ENCODE results near the gene OMG. TPM values are rescaled to one million over a fixed set of nuclear protein-coding genes. Genes with fewer than 3 reads are reported as not detected.
A peak's percentile ranks its signal among the peaks of the same experiment; 100 is the strongest.

Gene OMG
- total RNA-seq, 4 donors from 2014 or later = not detected

DNA sequence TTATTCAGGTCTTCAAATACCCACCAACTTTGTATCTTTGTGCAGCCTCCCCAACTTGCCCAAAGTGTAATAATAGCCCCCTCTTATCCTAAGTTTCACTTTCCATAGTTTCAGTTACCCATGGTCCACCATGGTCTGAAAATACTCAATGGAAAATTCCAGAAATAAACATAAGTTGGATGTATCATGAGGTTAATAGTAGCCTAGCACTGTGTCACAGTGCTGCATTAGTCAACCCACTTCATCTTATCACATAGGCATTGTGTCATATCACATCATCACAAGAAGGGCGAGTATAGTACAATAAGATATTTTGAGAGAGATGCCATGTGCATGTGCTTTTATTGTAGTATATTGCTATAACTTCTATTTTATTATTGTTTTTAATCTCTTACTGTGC lies 21.9 kb downstream of the OMG start:
- 87 to 94% methylated on average over 1 of the region's 1 CpG for WGBS, 2 donors (ENCODE audit: low coverage in 1 of 2)
- in situ Hi-C loops (cut with MboI; ENCODE audit: low pct_ligation_motif_present in 1 of 4, low pct_unique_long_range_greater_than_20kb in 1 of 4, low sequenced_read_pairs in 3 of 4) = no loop called here
- H3K27ac ChIP-seq = no peak overlapping the region

GRCh38 chr17:31274252-31274651 lies 22.8 kb downstream of the OMG start:
- in situ Hi-C loops (cut with MboI; ENCODE audit: low pct_ligation_motif_present in 1 of 4, low pct_unique_long_range_greater_than_20kb in 1 of 4, low sequenced_read_pairs in 3 of 4) = no loop called here
- no peak overlapping the region for H3K4me3 ChIP-seq
- no peaks in the 10 kb centered on the region for H3K9me3 ChIP-seq
- WGBS, 2 donors (ENCODE audit: low coverage in 1 of 2) = 83 to 94% methylated on average over 2 of the region's 2 CpGs
- no peaks in the 10 kb centered on the region for H3K27me3 ChIP-seq
- peak in 2 of 3 donors; percentile 10 to 30 for TF ChIP-seq POLR2AphosphoS5 (IDR thresholded peaks at IDR 0.05)
- TF ChIP-seq, protein P1, sequence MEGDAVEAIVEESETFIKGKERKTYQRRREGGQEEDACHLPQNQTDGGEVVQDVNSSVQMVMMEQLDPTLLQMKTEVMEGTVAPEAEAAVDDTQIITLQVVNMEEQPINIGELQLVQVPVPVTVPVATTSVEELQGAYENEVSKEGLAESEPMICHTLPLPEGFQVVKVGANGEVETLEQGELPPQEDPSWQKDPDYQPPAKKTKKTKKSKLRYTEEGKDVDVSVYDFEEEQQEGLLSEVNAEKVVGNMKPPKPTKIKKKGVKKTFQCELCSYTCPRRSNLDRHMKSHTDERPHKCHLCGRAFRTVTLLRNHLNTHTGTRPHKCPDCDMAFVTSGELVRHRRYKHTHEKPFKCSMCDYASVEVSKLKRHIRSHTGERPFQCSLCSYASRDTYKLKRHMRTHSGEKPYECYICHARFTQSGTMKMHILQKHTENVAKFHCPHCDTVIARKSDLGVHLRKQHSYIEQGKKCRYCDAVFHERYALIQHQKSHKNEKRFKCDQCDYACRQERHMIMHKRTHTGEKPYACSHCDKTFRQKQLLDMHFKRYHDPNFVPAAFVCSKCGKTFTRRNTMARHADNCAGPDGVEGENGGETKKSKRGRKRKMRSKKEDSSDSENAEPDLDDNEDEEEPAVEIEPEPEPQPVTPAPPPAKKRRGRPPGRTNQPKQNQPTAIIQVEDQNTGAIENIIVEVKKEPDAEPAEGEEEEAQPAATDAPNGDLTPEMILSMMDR (IDR thresholded peaks at IDR 0.05) = no peak
- H3K4me1 ChIP-seq = peaks cover 0 to 6% (median under 1%) of the 10 kb centered on the region in 4 donors
- no peak for DNase-seq
- intact Hi-C loops (cut with DNase I; ENCODE audit: low total_unique reads) = no loop called here
- H3K27ac ChIP-seq = peak overlapping the region in 1 of 4 donors; percentile 16
- H3K36me3 ChIP-seq = peaks cover 0 to 15% (median 2%) of the 10 kb centered on the region in 4 donors

More for the DNA sequence above, 21.9 kb downstream of the OMG start:
- Histone ChIP-seq H3K4me3 (no peak overlapping the region), H3K36me3 (peaks cover 0 to 15% (median 2%) of the 10 kb centered on the region in 4 donors), H3K9me3 (no peaks in the 10 kb centered on the region), H3K4me1 (peaks cover 0 to 6% (median 0%) of the 10 kb centered on the region in 4 donors), H3K27me3 (no peaks in the 10 kb centered on the region)
- intact Hi-C loops (cut with DNase I; ENCODE audit: low total_unique reads) = no loop called here
- TF ChIP-seq EP300 (IDR thresholded peaks at IDR 0.05; ENCODE audit: low read depth) (no peak), POLR2A (IDR thresholded peaks at IDR 0.05) (no peak), POLR2AphosphoS5 (IDR thresholded peaks at IDR 0.05) (no peak)
- TF ChIP-seq, protein P1 (IDR thresholded peaks at IDR 0.05) = no peak
- DNase-seq = no peak

- intact Hi-C loops (cut with DNase I; ENCODE audit: low total_unique reads) (no loop called here), in situ Hi-C loops (cut with MboI; ENCODE audit: low pct_ligation_motif_present in 1 of 4, low pct_unique_long_range_greater_than_20kb in 1 of 4, low sequenced_read_pairs in 3 of 4) (no loop called here)
- 67 to 71% methylated on average over 1 of the region's 1 CpG for WGBS, 2 donors (ENCODE audit: low coverage in 1 of 2)
- H3K9me3 ChIP-seq = no peaks in the 10 kb centered on the region
- peaks cover 0 to 6% (median 3%) of the 10 kb centered on the region in 4 donors for H3K4me1 ChIP-seq
- H3K36me3 ChIP-seq = peaks cover 0 to 19% (median 2%) of the 10 kb centered on the region in 4 donors
- no peak overlapping the region for H3K4me3 ChIP-seq
- H3K27ac ChIP-seq = peak overlapping the region in 1 of 4 donors; percentile 10
- TF ChIP-seq POLR2A (IDR thresholded peaks at IDR 0.05) (no peak), EP300 (IDR thresholded peaks at IDR 0.05; ENCODE audit: low read depth) (no peak), POLR2AphosphoS5 (IDR thresholded peaks at IDR 0.05) (no peak)
- TF ChIP-seq, protein P1 (IDR thresholded peaks at IDR 0.05) = no peak
- no peak for DNase-seq
- no peaks in the 10 kb centered on the region for H3K27me3 ChIP-seq
These were observed 23.5 kb downstream of the OMG start for GRCh38 chr17:31273516-31273915.

GRCh38 chr17:31272803-31273202 lies 24.2 kb downstream of the OMG start:
- Histone ChIP-seq H3K27me3 (no peaks in the 10 kb centered on the region), H3K27ac (no peak overlapping the region), H3K36me3 (peaks cover 0 to 19% (median 1%) of the 10 kb centered on the region in 4 donors), H3K4me3 (no peak overlapping the region), H3K9me3 (no peaks in the 10 kb centered on the region), H3K4me1 (peaks cover 0 to 6% (median 3%) of the 10 kb centered on the region in 4 donors)
- intact Hi-C loops (cut with DNase I; ENCODE audit: low total_unique reads) (no loop called here), in situ Hi-C loops (cut with MboI; ENCODE audit: low pct_ligation_motif_present in 1 of 4, low pct_unique_long_range_greater_than_20kb in 1 of 4, low sequenced_read_pairs in 3 of 4) (no loop called here)
- no peak for DNase-seq
- TF ChIP-seq POLR2AphosphoS5 (IDR thresholded peaks at IDR 0.05) = no peak
- no peak for TF ChIP-seq EP300 (IDR thresholded peaks at IDR 0.05; ENCODE audit: low read depth)
- TF ChIP-seq, protein P1 (IDR thresholded peaks at IDR 0.05) = no peak
- no peak for TF ChIP-seq POLR2A (IDR thresholded peaks at IDR 0.05)

Measured in transverse colon (tissue), 4 donors.